HepG2 (cell line): ENCODE data around the gene DDX39B. TPM values are rescaled to one million over a fixed set of nuclear protein-coding genes. Genes with fewer than 3 reads are reported as not detected.

ENCODE experiments used
- FLYWCH1 ChIP-seq: sonication (generic); formaldehyde crosslinking; IDR thresholded peaks from 2 replicates; pipeline ENCODE4 v1.8.1; 2023; ENCODE audit warnings: mild to moderate bottlenecking, missing genetic modification reagents
- PBX2 ChIP-seq: IDR thresholded peaks from 2 replicates; pipeline ENCODE4 v1.6.1; 2016; ENCODE audit warnings: control low read depth
- SKIL ChIP-seq: sonication (generic); formaldehyde crosslinking; IDR thresholded peaks from 2 replicates; pipeline ENCODE4 v1.8.0; 2022; ENCODE audit warnings: missing genetic modification reagents, mild to moderate bottlenecking, moderate library complexity, borderline replicate concordance
- SSRP1 ChIP-seq: IDR thresholded peaks from 2 replicates; pipeline ENCODE4 v1.6.1; 2016; ENCODE audit warnings: control low read depth
- TBX2 ChIP-seq: sonication (generic); formaldehyde crosslinking; IDR thresholded peaks from 2 replicates; pipeline ENCODE4 v1.5.0; 2020; ENCODE audit warnings: missing genetic modification reagents, mild to moderate bottlenecking, borderline replicate concordance
- YEATS4 ChIP-seq: sonication (generic); formaldehyde crosslinking; IDR thresholded peaks from 2 replicates; pipeline ENCODE4 v1.4.0; 2020; ENCODE audit warnings: missing genetic modification reagents, borderline replicate concordance
- ZNF138 ChIP-seq: sonication (generic); formaldehyde crosslinking; IDR thresholded peaks from 2 replicates; pipeline ENCODE4 v1.5.0; 2020; ENCODE audit warnings: mild to moderate bottlenecking, low read depth, missing genetic modification reagents
- ZNF230 ChIP-seq: sonication (generic); formaldehyde crosslinking; IDR thresholded peaks from 2 replicates; pipeline ENCODE4 v1.4.0; 2020; ENCODE audit warnings: mild to moderate bottlenecking, missing genetic modification reagents
- ZNF275 ChIP-seq: sonication (generic); formaldehyde crosslinking; IDR thresholded peaks from 2 replicates; pipeline ENCODE4 v1.8.0; 2022; ENCODE audit warnings: missing genetic modification reagents, mild to moderate bottlenecking, inconsistent platforms, borderline replicate concordance
- ZNF407 ChIP-seq: sonication (generic); formaldehyde crosslinking; IDR thresholded peaks from one replicate; pipeline ENCODE4 v1.5.1; 2020; ENCODE audit warnings: mild to moderate bottlenecking, missing genetic modification reagents; ENCODE audit errors: not compliant biosample characterization
- ZNF562 ChIP-seq: sonication (generic); formaldehyde crosslinking; IDR thresholded peaks from 2 replicates; pipeline ENCODE4 v1.8.0; 2022; ENCODE audit warnings: missing genetic modification reagents, borderline replicate concordance
- ZNF660 ChIP-seq: sonication (generic); formaldehyde crosslinking; IDR thresholded peaks from 2 replicates; pipeline ENCODE4 v1.5.1; 2020; ENCODE audit warnings: mild to moderate bottlenecking, low read depth, missing genetic modification reagents, borderline replicate concordance
- polyA plus RNA-seq, 8 experiments: library from polyadenylated mRNA; depleted of rRNA in 3 of 8; stranded (reverse) in 7 of 8; unstranded in 1 of 8; fragments of >200 nt; fragmentation: Illumina TruSeq in 4 of 8; extraction: Trizol in 4 of 8; gene quantifications; 2 replicates each; pipeline versions ENCODE4 v1.2.1 to v1.2.3, GENCODE V29; 2011 to 2016; ENCODE audit warnings: low read depth in 4 of 8, missing spikeins in 1 of 8, mixed read lengths in 1 of 8; ENCODE audit not compliant: insufficient read depth in 1 of 8
- total RNA-seq, 5 experiments: library from RNA; depleted of rRNA; stranded (reverse); fragments of >200 nt; fragmentation: Illumina TruSeq; extraction: Trizol; gene quantifications; 2 replicates each; pipeline ENCODE4 v1.2.3, GENCODE V29; 2016; ENCODE audit warnings: low read depth in 1 of 5
- TF ChIP-seq, protein P1 (sequence below): sonication (generic); formaldehyde crosslinking; IDR thresholded peaks from 2 replicates; pipeline ENCODE4 v1.8.0; 2022; ENCODE audit warnings: mild to moderate bottlenecking, missing genetic modification reagents

DDX39B gene
- total and polyA plus RNA-seq, 2 of the 13 experiments (the other 11 are each of a cell fraction or from before 2014, with no cell fraction given): 570 to 678 TPM

DNA sequence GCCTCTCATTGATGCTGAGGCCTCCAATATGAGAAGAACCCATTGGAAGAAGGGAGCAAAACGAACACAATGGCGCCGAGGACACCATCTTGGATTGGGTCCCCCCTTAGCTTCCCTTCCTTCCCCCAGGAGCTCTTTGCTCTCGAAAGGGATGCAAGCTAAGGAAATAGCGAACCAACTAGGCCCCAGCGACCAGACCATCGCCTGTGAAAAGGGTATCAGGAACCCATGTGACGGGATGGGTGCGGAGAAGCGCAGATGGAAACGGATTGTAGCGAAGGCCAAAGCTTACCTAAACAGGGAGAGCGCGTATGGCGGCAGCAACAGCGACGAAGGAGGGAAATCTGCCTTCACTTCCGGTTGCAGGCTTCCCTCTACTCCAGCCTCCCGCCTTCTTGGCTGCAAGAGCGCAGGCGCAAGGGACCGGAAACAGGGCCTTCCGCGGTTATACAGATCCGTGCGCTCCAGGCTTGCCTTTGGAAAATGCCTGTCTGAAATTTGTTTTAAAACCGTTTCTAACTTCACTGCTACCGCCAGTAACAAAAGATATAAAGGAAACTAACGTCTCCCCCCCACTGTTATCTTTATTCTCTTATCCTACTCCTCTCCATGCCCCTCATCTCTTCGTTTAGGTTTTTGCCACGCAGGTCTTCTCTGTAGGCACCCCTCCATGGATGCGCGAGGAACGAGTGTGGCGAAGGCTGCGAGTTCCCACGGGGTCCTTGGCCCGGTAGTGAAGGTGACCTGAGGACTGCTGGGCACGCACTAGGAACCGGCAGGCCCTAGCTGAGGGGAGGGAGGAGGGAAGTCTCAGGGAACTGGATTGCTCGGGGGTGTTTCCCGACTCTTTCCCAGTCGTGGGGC lies at the start of gene DDX39B (continued):
- TF ChIP-seq ZNF407 (CRISPR knock-in tag) (peak; percentile 94), PBX2 (CRISPR knock-in tag) (no peak), SKIL (0 out of 2 replicates have a peak, but pooled peaks have one; percentile 27), ZNF138 (CRISPR knock-in tag) (peak; percentile 16; the same call in 1 of the 2 replicates), YEATS4 (peak; percentile 99), SSRP1 (CRISPR knock-in tag) (peak; percentile 83; the same call in 1 of the 2 replicates), ZNF275 (peak; percentile 72; the same call in 1 of the 2 replicates), TBX2 (peak; percentile 60), ZNF230 (CRISPR knock-in tag) (peak; percentile 21; the same call in 1 of the 2 replicates), ZNF562 (CRISPR knock-in tag) (no peak), ZNF660 (no peak), FLYWCH1 (CRISPR knock-in tag) (no peak)
- TF ChIP-seq, protein P1, sequence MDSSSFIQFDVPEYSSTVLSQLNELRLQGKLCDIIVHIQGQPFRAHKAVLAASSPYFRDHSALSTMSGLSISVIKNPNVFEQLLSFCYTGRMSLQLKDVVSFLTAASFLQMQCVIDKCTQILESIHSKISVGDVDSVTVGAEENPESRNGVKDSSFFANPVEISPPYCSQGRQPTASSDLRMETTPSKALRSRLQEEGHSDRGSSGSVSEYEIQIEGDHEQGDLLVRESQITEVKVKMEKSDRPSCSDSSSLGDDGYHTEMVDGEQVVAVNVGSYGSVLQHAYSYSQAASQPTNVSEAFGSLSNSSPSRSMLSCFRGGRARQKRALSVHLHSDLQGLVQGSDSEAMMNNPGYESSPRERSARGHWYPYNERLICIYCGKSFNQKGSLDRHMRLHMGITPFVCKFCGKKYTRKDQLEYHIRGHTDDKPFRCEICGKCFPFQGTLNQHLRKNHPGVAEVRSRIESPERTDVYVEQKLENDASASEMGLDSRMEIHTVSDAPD (CRISPR knock-in tag): peak; percentile 61; the same call in 1 of the 2 replicates
